B cell (primary cell): ENCODE data around the gene PRSS33. TPM values are rescaled to one million over a fixed set of nuclear protein-coding genes. Genes with fewer than 3 reads are reported as not detected.

Experiments
- ATAC-seq: fragments of 200-7000 bp; cut with Tn5 transposase; one replicate; pipeline ENCODE4 v1.10.0; 2021; ENCODE audit warnings: low read depth, mild to moderate bottlenecking, moderate number of reproducible peaks, moderate library complexity
- CTCF ChIA-PET: fragments of 350-600 bp; sonication (Branson Sonifier 250); formaldehyde crosslinking; loops from one replicate; lab custom pipeline; 2021; ENCODE audit warnings: antibody characterized with exemption, inconsistent platforms; lab: Charles Lee
- POLR2A ChIA-PET: fragments of 350-600 bp; sonication (Branson Sonifier 250); formaldehyde crosslinking; loops from one replicate; lab custom pipeline; 2021; ENCODE audit warnings: antibody characterized with exemption; lab: Charles Lee
- DNase-seq: peaks from one replicate; pipeline ENCODE4 v3.0.0; 2013
- H2AFZ ChIP-seq: 2 replicates; pipeline ENCODE4 v1.6.1; 2012; ENCODE audit warnings: mild to moderate bottlenecking, low read depth, low read length; ENCODE audit not compliant: insufficient read depth, poor library complexity, severe bottlenecking
- H3K27ac ChIP-seq, 2 donors: 1 replicate in 1 of 2; 2 replicates in 1 of 2; pipeline ENCODE4 v1.5.1; 2012 to 2013; ENCODE audit warnings: low read length in 2 of 2, mild to moderate bottlenecking in 2 of 2, moderate library complexity in 1 of 2
- H3K27me3 ChIP-seq, 4 experiments: fragments of 200-600 bp in 1 of 4; sonication (generic) in 1 of 4; replicated peaks in 1 of 4; 1 replicate in 2 of 4; 2 replicates in 2 of 4; pipeline versions ENCODE4 v1.6.1 to v1.7.0; 2013 to 2016; ENCODE audit warnings: low read length in 3 of 4, mild to moderate bottlenecking in 2 of 4, mixed read lengths in 1 of 4, moderate library complexity in 1 of 4; ENCODE audit not compliant: insufficient read depth in 4 of 4, control insufficient read depth in 3 of 4; ENCODE audit errors: control extremely low read depth in 1 of 4
- H3K36me3 ChIP-seq, 2 experiments: replicated peaks in 1 of 2; 1 replicate in 1 of 2; 2 replicates in 1 of 2; pipeline versions ENCODE4 v1.6.1 to v1.7.1; 2013; ENCODE audit warnings: low read length in 1 of 2; ENCODE audit not compliant: insufficient read depth in 2 of 2, control insufficient read depth in 1 of 2; ENCODE audit errors: control extremely low read depth in 1 of 2, extremely low read depth in 1 of 2
- H3K4me1 ChIP-seq, 2 donors: fragments of 200-600 bp in 1 of 2; sonication (generic) in 1 of 2; 1 replicate in 1 of 2; 2 replicates in 1 of 2; pipeline versions ENCODE4 v1.5.1 to v1.6.1; 2013 to 2017; ENCODE audit warnings: low read length in 2 of 2; ENCODE audit not compliant: control insufficient read depth in 2 of 2, insufficient read depth in 2 of 2
- H3K4me2 ChIP-seq: replicated peaks from 2 replicates; pipeline ENCODE3; 2012; ENCODE audit warnings: mild to moderate bottlenecking, low read depth, low read length; ENCODE audit not compliant: poor library complexity, severe bottlenecking
- H3K4me3 ChIP-seq, 5 experiments: fragments of 200-600 bp in 1 of 5; sonication (generic) in 1 of 5; 1 replicate in 3 of 5; 2 replicates in 2 of 5; pipeline versions ENCODE4 v1.5.1 to v1.7.0; 2011 to 2016; ENCODE audit warnings: low read length in 4 of 5, mild to moderate bottlenecking in 4 of 5, low read depth in 2 of 5, control low read depth in 1 of 5, moderate library complexity in 1 of 5; ENCODE audit not compliant: insufficient read depth in 1 of 5; ENCODE audit errors: control extremely low read depth in 1 of 5, extremely low read depth in 1 of 5
- H3K79me2 ChIP-seq: fragments of 200-600 bp; sonication (generic); one replicate; pipeline ENCODE4 v1.6.0; 2016; ENCODE audit warnings: low read length; ENCODE audit not compliant: control insufficient read depth, insufficient read depth
- H3K9ac ChIP-seq: fragments of 200-600 bp; sonication (generic); 2 replicates; pipeline ENCODE4 v1.6.1; 2017; ENCODE audit warnings: mild to moderate bottlenecking, low read length, moderate library complexity
- H3K9me3 ChIP-seq, 3 donors: one replicate each; pipeline versions ENCODE4 v1.6.1 to v1.7.1; 2013; ENCODE audit warnings: low read length in 2 of 3; ENCODE audit not compliant: control insufficient read depth in 2 of 3, insufficient read depth in 1 of 3; ENCODE audit errors: control extremely low read depth in 1 of 3
- H4K20me1 ChIP-seq: 2 replicates; pipeline ENCODE4 v1.6.0; 2012; ENCODE audit warnings: mild to moderate bottlenecking, low read length; ENCODE audit not compliant: insufficient read depth, control insufficient read depth, poor library complexity, severe bottlenecking
- H3K27ac Mint-ChIP-seq: one replicate; pipeline ENCODE4 v1.8.0; 2021; ENCODE audit warnings: mixed read lengths
- H3K27me3 Mint-ChIP-seq: one replicate; pipeline ENCODE4 v1.8.0; 2021; ENCODE audit warnings: mixed read lengths
- H3K4me1 Mint-ChIP-seq: one replicate; pipeline ENCODE4 v1.8.0; 2021; ENCODE audit warnings: mixed read lengths
- H3K4me3 Mint-ChIP-seq: one replicate; pipeline ENCODE4 v1.8.0; 2021; ENCODE audit warnings: mixed read lengths
- H3K9me3 Mint-ChIP-seq: one replicate; pipeline ENCODE4 v1.8.0; 2022; ENCODE audit warnings: mixed read lengths; ENCODE audit not compliant: insufficient read depth
- CTCF ChIP-seq: fragments of 200-600 bp; IDR thresholded peaks from one replicate; pipeline ENCODE4 v1.8.0; 2022; ENCODE audit warnings: antibody characterized with exemption, mild to moderate bottlenecking
- EZH2 ChIP-seq: IDR thresholded peaks from 2 replicates; pipeline ENCODE4 v1.6.1; 2012; ENCODE audit warnings: borderline replicate concordance, low read depth, mild to moderate bottlenecking, moderate library complexity, low read length; ENCODE audit not compliant: insufficient read depth, poor library complexity, severe bottlenecking
- WGBS: methylation state at CpG from one replicate; pipeline ENCODE4 v1.1.5; 2013; ENCODE audit warnings: missing lambda C conversion rate; ENCODE audit not compliant: insufficient coverage; 5-methylcytosine and 5-hydroxymethylcytosine counted together
- intact Hi-C: fragments of 100-400 bp; cut with micrococcal nuclease; formaldehyde crosslinking; loops from one replicate; pipeline ENCODE4 v1.10.0; 2022
- polyA plus RNA-seq: library from polyadenylated mRNA; depleted of rRNA; stranded (reverse); fragments of >200 nt; gene quantifications from 2 replicates; pipeline ENCODE4 v1.2.3, GENCODE V29; 2012
- total RNA-seq, 2 donors: library from RNA; stranded (reverse); fragments of 120-200 nt in 1 of 2; gene quantifications; 1 replicate in 1 of 2; 2 replicates in 1 of 2; pipeline versions ENCODE4 v1.2.3 to v1.2.4, GENCODE V29; 2013 to 2022

The PRSS33 gene
- total and polyA plus RNA-seq, 2 donors (not counting 1 experiment from before 2014, with no cell fraction given): not detected

DNA sequence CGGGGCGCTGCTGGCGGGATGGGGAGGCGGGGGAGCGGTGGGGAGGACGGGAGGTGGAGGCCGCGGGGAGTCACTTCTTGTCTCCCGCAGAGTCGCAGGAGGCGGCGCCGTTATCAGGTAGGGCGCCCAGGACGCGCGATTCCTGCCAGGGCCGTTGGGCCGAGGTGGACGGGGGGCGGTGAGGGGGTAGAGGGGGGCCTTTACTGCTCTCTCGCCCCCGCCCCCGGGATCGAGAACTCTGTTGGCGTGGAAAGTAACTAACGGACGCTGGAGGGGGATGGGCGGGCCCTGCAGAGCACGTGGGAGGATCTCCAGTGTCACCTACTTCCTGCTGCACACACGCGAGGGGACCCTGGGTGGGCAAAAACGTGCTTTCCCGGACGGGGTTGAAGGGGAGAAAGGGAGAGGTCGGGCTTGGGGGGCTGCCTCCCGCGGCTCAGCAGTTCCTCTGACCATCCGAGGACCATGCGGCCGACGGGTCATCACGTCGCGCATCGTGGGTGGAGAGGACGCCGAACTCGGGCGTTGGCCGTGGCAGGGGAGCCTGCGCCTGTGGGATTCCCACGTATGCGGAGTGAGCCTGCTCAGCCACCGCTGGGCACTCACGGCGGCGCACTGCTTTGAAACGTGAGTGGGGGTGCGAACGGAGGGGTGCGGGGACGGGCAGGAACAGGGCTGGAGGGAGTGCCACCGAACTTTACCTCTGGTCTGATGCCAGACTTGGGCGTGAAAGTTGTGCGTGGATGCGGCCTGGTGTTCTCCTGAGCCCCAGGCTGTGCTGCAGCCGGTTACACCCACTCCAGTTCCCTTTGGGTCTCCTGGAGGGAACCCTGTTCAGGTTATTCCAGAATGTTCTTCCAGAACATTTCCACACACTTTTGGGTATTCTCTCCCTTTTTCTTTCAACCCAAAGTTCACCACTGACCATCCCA is 30.2 kb upstream of the PRSS33 start:
- H3K27ac Mint-ChIP-seq: no peak overlapping the region
- WGBS: 85% methylated on average over 66 of the region's 68 CpGs

More for the DNA sequence above, 30.2 kb upstream of the PRSS33 start:
- peaks cover 11% of the 10 kb centered on the region for H3K27me3 Mint-ChIP-seq
- H3K4me3 Mint-ChIP-seq: no peak overlapping the region
- POLR2A ChIA-PET: no interaction called here
- H3K9me3 Mint-ChIP-seq: no peaks in the 10 kb centered on the region
- DNase-seq: no peak
- intact Hi-C loops: no loop called here
- CTCF ChIA-PET: no interaction called here
- H2AFZ ChIP-seq: peak overlapping the region; percentile 22
- no peaks in the 10 kb centered on the region for H3K79me2 ChIP-seq
- H3K4me1 Mint-ChIP-seq: no peaks in the 10 kb centered on the region
- no peak overlapping the region for H3K9ac ChIP-seq
- H3K4me2 ChIP-seq: peak overlapping the region; percentile 42
- peak overlapping the region in 1 of 5 experiments; percentile 21 for H3K4me3 ChIP-seq
- TF ChIP-seq EZH2 (no peak), CTCF (no peak)
- ATAC-seq: no peak
- no peaks in the 10 kb centered on the region for H3K36me3 ChIP-seq
- no peaks in the 10 kb centered on the region for H3K4me1 ChIP-seq
- H4K20me1 ChIP-seq: no peaks in the 10 kb centered on the region
- H3K27me3 ChIP-seq: peaks cover 0 to 4% (median 0%) of the 10 kb centered on the region in 4 experiments
- H3K9me3 ChIP-seq: no peaks in the 10 kb centered on the region
- no peak overlapping the region for H3K27ac ChIP-seq
